Measurements from ENCODE around the gene SMG1.
A peak's percentile ranks its signal among the peaks of the same experiment; 100 is the strongest.
"Not testable (repeated sequence)": the region's sequence is repeated elsewhere in the genome, so short reads cannot be mapped to it uniquely, and the experiment has no call there.

The SMG1 gene
- total RNA-seq, result 481 reads per million, percentile 98 among the genes with 10 or more reads in this experiment

DNA sequence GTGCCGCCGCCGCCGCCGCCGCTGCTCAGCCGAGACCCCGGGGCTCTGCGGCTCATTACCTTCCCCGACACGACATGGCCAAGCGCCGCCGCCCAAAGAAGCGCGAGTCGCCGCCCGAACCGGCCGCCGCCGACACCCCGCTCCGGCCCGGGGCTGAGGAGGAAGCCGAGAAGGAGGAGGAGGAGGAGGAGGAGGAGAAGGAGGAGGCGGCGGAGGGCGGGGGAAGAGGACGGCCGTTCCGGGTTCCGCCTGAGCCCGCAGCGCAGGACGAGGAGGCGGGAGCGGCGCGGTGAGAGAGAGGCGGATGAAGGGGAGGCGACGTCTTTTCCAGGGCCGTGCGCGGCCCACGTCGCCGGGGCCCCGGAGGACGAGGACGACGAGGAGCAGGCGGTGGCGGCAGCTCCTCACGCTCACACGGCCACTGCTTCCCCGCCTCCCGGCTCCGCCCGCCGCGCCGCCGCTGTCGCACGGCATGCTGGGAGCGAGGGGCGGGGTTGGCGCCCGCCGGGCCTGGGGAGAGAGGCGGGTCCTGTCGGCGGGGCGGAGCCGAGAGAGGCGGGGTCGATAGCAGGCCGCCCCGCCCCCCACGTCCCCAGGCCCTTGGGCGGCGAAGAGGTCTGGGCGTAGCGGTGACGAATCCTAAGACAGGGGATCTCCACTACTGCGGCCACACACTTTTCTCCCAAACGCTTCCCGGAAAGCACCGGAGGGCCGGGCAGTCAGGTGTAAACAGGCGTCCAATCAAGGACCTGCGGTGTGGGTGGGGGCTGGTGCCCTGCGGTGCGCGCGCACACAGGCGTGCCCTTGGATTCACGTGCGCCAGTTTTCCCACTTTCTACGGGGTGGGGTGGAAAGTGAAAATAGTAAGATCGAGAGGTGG lies at the start of gene SMG1:
SMG1 (minus strand) TSS at position 423 of the 880 bp plus-strand sequence; CDS start at position 56, 367 bp downstream.
- peak; percentile 88 for DNase-seq

DNA sequence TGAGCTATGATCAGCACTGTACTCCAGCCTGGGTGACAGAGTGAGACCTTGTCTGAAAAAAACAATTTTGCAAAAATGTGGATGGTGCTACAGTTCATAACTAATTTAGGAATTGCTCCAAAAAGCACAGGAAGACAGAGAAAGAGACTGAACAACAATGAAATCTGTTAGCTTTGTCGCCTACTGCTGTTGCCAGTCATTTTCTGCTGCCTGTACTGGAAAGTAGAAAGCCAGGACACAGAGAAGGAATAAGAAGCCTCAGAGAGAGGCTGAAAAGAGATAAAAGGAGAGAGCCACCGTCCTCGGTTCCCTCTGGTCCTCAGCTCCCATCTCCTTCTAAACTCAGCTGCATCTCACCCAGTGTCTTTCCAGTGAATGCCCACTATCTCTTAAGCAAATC lies 48.9 kb upstream of the SMG1 start:
- no peak for DNase-seq

DNA sequence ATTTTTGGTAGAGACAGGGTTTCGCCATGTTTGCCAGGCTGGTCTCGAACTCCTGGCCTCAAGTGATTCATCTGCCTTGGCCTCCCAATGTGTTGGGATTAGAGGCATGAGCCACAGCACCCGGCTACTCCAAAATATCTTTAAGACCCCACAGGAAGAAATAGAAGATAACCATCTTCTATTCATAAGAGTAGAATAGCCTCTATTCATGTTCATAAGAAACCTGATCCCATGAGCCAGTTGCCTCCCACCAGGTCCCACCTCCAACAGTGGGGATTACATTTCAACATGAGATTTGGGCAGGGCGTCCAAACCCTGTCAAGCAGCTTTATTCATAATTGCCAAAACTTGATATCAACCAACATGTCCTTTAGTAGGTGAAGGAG lies 43.6 kb upstream of the SMG1 start:
- no peak for DNase-seq

DNA sequence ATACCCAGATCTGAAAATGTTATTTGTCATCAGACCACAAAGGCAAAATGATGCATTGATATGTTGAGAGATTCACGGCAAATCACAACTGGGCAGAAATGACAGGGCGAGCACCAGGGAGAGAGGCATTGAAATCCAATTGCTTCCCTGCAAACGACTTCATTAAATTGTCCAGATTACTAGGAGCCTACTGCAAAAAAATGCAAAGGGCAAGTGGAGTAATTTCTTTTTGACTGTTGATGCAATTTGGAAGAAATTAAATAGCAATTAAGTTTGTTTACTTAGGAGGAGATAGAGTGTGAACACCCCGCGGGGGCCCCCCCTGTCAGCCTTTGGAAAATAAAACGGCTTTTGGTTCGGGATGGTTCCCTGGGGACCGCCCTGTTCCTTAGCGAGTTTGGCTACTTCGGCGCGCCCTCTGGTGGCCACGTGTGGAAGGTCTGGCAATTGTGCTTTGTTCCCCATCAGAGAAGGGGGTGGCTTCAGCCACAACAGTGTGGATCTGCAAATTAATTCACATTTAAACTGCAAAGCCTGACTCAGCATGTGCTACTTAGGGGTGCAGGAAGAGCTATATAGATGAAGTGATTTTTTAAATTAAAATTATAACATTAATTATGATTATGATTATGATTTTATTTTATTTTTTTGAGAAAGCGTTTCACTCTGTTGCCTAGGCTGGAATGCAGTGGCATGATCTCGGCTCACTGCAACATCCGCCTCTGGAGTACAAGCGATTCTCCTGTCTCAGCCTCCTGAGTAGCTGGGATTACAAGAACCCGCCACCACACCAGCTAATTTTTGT lies 43.0 kb upstream of the SMG1 start:
- DNase-seq, result peak; percentile 68

DNA sequence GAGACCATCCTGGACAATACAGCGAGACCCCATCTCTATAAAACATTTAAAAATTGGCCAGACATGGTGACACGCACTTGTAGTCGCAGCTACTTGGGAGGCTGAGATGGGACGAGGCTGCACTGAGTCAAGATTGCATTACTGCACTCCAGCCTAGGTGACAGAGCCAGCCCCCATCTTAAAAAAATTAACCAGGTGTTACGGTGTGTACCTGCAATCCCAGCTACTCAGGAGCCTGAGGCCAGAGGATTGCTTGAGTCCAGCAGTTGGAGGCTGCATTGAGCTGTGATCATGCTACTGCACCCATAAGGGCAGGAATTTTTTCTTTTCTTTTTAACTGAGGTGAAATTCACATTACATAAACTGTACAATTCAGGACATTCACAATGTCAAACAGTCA lies 40.6 kb upstream of the SMG1 start:
- DNase-seq, result no peak

DNA sequence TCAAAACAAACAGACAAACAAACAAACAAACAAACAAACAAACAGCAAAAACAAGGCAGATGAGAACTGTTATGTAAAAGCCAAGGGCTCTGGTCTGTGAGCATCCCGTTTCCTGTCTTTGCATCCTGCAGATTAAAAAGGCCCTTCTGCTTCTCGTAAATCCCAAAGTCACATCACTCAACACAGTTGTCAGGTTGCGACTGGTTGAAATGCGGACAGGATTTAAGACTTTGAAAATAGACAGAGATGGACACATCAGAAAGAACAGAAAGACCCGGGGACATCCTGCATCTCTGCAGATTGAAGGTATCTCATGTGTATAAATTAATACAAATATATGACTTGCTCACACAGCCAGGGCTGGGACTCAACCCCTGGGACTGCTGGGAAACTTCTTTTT lies 39.3 kb upstream of the SMG1 start:
- DNase-seq, result no peak

DNA sequence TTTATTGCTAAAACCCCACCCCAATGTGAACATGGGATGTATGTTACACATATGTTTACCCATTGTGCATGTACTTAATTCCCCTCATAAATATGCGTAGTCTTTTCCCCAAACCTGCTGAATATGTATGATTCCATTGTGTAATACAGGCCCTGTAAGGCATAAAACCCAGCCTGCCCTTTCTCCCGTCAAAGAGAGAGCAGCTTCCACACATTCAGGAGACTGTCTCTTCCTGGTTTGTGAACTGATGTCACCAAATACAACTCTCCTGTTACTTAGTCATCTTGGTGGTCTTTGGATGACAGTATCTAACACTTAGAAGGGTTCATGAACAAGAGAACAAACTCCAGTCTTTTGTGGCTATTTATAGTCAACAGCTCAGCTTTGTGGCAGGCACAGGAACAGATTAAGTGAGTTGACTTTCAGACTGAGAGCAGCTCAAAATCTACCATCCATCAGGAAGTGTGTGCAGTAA lies 32.9 kb upstream of the SMG1 start:
- DNase-seq, result no peak

DNA sequence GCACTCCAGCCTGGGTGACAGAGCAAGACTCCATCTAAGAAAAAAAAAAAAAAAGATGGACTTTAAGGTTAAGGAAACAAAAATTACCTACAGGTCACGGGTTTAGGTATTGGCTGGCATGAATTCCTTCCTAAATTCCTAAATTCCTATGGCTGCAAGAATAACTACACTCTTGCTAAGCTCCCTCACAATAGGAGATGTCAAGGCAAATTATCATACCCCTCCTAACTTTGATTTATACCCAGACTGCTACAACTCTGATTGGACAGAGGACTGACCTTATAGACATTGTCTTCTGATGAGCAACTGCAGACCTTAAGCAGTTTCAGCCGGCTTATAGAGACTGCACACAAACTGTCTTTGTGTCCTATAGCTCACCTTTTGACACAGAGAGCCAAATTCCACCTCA lies 32.4 kb upstream of the SMG1 start:
- DNase-seq, result no peak

DNA sequence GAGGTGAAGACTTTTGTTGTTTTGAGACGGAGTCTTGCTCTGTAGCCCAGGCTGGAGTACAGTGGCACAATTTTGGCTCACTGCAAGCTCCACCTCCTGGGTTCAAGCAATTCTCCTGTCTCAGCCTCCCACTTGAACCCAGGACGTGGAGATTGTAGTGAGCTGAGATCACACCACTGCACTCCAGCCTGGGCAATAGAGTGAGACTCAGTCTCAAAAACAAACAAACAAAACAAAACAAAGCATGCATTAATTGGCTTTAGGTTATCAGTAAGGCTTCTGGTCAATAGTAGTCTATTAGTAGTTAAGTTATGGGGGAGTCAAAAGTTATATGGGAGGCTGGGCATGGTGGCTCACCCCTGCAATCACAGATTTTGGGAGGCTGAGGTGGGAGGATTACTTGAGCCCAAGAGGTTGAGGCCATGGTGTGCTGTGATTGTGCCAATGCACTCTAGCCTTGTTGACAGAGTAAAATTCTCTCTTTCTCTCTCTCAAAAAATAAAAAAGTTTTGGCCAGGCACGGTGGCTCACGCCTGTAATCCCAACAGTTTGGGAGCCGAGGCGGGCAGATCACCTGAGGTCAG lies 30.5 kb upstream of the SMG1 start:
- not testable (repeated sequence) for DNase-seq

DNA sequence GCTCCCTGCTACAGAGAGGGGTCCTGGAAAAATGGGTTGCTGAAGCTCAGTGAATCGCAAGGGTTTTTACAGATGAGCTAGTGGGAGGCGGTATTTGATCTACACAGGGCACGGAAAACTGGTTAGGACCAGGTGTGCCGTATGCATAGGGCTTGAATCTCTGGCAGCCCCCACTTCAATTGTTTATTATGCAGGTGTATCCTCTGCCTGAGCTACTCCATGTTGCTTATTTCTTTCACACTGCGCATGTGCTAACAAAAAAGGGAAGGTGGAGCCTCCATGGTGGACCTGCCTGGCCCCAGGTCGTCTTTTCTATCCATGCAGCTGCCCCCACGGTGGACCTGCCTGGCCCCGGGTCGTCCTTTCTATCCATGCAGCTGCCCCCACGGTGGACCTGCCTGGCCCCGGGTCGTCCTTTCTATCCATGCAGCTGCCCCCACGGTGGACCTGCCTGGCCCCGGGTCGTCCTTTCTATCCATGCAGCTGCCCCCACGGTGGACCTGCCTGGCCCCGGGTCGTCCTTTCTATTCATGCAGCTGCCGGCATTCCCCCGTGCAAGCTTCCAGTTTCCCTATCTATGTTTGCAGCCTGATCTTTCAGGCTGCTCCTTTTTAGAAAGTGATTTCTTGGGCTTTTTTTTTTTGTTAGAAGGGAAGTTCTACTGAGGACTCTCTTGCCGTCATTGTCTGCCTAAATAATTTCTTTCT lies 29.8 kb upstream of the SMG1 start:
- peak; percentile 8 for DNase-seq

DNA sequence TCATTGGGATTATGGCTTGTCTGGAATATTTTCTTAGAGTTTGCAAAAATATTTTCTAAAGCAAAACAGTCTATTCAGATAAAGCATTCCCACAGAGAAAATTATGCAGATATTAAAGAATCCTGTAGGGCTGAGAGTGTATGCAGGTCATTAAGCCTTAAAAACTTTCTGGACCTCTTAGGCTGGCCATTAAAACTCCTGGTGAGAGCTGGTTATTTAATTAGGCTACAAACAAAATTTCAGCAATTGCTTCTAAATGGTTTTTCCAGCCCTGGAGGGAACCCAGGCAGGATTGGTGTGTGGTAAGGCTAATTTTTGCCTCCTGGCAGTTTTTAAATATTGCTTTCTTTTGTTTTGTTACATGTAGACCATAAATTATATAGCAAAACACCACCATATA lies 27.3 kb upstream of the SMG1 start:
- DNase-seq, result no peak

DNA sequence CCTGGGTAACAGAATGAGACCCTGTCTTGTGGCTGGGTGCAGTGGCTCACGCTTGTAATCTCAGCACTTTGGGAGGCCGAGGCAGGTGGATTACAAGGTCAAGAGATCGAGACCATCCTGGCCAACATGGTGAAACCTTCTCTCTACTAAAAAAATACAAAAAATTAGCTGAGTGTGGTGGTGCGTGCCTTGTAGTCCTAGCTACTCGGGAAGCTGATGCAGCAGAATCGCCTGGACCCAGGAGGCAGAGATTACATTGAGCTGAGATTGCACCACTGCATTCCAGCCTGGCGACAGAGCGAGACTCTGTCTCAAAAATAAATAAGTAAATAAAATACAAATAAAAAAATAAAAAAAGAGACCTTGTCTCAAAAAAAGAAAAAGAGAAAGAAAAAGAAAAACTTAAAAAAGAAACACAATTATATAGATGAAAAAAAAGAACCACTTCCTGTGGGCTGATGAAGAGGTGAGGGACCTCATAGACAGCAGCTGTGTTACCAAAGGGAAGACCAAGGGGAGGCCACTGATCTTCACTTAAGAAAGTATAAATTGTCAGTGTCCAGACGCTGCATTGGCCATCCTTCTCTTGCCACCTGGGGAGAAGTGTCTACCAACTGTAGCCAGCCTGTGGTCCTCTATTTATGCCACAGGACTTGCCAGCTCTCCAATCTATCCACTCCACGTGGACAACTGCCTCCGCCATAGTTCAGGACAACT lies 24.4 kb upstream of the SMG1 start:
- no peak for DNase-seq

DNA sequence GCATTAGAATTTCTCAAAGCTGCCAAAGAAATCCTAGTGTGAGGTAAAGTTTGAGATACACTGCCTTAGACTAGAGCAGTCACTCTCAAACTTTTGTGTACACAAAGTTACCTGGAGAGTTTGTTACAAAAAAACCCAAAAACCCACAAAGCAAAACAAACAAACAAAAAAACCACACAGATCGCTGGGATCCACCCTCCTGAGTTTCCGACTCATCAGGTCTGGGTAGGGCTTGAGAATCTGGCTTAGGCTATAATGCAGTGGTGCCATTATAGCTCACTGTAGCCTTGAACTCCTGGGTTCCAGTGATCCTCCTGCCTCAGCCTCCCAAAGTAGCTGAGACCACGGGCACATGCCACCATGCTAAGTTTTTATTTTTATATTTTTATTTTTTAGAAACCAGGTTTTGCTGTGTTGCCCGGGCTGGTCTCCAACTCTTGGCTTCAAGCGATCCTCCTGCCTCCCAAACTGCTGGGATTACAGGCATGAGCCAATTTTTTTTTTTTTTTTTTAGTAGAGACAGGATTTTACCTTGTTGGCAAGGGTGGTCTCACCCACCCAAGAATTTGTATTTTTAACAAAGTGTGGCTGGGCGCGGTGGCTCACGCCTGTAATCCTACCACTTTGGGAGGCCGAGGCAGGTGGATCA lies 22.3 kb upstream of the SMG1 start:
- DNase-seq, result no peak

DNA sequence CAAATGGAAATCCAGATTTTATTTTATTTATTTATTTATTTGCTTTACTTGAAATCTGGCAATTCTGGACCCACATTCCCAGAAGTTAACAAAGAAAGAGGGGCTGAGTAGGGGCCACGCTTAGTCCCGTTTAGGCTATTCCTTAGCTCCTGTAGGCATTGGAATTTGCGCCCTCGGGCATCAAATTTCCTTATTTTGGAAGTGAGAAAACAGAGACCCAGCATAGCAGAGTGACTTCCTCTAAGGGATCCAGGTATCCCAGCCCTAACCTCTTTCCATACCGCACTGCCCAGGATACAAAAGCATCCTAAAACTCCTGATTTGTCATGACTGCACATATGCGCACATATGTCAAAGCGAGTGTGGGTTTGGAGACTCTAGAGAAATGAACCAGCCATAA lies 19.0 kb upstream of the SMG1 start:
- no peak for DNase-seq

DNA sequence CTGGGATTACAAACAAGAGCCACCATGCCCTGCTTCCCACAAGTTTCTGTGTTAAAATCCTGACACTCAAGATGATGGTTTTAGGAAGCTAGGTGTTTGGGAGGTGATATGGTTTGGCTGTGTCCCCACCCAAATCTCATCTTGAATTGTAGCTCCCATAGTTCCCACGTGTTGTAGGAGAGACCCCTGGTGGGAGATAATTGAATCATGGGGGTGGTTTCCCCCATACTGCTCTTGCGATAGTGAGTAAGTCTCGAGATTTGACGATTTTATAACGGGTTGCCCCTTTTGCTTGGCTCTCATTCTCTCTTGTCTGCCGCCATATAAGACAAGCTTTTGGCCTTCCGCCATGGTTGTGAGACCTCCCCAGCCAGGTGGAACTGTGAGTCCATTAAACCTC lies 17.2 kb upstream of the SMG1 start:
- DNase-seq, result no peak

DNA sequence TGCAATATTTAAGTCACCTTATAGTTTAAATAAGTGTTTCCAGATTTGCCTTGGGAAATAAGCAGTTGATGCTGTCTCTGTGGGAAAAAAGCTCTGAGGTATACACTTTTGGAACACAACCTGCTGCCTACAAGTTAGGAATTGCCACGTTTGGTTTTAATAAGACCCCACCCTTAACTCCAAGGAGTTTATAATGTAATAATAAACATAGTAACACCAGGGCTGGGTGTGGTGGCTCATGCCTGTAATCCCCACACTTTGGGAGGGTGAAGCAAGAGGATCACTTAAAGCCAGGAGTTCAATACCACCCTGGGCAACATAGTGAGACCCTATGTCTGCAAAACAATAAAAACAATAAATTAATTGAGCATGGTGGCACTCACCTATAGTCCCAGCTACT lies 15.9 kb upstream of the SMG1 start:
- DNase-seq, result no peak

DNA sequence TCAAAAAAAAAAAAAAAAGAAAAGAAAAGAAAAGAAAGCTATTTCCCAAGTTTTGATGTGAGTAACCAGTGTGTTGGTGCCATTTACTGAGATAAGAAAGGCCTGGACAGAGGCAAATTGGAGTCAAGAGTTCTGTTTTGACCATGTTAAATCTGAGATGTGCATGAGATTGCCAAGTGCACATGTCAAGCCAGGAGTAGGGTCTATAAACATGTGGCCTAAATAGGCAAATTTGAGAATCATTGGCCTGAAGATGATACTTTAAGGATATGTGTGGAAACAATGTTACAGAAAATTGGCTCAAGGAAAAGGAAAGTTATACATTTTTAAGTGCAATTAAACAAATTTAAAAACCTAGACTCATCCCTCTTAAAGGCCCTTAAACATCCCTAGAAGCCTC lies 15.3 kb upstream of the SMG1 start:
- DNase-seq, result no peak

DNA sequence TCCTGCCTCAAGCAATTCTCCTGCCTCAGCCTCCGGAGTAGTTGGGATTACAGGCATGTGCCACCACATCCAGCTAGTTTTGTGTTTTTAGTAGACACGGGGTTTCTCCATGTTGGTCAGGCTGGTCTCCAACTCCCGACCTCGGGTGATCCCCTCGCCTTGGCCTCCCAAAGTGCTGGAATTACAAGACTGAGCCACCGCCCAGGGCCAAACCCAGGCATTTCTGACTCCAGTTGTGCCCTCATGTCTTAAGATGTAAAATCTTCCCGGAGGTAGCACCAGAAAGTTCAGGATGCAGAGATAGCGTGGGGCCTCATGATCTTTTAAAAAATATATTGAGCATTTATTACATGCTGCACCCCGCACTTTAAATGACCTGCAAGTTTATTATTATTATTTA lies 12.8 kb upstream of the SMG1 start:
- DNase-seq, result no peak

DNA sequence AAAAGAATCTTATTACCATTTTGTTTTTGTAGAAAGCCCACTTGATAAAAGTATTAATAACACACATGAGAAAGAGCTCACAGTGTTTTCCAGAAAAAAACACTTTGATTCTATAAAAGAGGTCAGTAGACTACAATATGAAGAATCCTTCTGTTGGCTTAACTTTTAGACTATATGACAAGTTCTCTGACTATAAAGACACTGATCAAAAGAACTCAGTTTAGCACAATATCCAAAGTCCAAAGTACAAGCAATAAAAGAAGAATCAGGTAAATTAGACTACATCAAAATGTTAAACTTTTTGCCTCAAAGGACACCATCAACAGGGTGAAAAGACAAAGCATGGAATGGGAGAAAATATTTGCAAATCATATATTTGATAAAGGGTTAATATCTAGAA lies 11.2 kb upstream of the SMG1 start:
- no peak for DNase-seq

DNA sequence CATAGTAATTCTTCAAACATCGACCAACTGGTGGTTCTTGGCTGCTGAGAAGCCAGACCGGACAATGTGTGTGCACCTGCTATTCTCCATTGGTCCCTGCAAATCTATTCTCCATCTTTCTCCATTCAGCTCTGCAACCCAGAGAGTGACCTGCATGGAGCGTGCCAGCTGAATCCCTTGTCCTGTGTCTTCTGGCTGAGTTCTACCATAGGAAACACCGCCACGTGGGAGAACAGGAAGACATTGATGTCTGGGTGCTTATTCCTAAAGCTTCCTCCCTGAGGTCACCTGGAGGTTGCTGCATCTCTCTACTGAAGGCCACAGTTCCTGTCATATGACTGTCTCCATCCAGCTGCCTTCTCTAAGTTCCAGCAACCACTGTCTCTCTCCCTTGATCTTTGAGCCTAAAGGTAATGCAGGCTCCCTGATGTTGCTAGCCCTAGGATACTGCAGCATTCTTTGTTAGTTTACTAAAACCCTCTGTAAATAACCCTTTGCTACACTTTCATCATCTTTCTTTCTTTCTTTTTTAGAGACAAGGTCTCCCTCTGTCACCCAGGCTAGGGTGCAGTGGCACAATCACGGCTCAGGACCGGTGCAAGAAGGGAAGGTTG lies 10.6 kb upstream of the SMG1 start:
- no peak for DNase-seq

DNA sequence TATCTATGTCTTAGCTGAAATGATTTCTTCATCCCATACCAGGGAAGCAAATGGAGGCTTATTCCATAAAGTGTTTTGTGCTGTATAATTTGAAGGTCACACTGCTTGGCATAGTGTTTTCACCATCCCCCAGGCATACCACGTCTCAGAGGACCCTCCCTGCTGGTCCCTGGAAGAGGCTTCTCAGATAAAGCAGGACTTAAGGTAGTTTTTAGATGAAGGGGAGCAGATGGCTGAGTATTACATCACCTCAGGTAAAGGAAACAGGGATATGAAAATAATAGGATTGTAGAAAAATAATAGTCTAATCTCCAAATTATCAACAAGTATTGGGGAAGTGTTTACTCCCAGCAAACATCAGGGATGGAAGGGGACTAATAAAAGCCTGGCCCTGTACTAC lies 7.3 kb upstream of the SMG1 start:
- no peak for DNase-seq
